T follicular helper cell (primary cell): ENCODE measurements around the gene GORAB.

Source experiments
- DNase-seq: peaks from one replicate; pipeline ENCODE4 v3.0.0-alpha.2; 2020; ENCODE audit warnings: low read depth

GORAB gene

GRCh38 chr1:170590921-170591705 is 59.1 kb downstream of the GORAB start:
- no peak for DNase-seq

- no peak for DNase-seq
Observed at GRCh38 chr1:170592591-170593111, 60.7 kb downstream of the GORAB start.

DNA sequence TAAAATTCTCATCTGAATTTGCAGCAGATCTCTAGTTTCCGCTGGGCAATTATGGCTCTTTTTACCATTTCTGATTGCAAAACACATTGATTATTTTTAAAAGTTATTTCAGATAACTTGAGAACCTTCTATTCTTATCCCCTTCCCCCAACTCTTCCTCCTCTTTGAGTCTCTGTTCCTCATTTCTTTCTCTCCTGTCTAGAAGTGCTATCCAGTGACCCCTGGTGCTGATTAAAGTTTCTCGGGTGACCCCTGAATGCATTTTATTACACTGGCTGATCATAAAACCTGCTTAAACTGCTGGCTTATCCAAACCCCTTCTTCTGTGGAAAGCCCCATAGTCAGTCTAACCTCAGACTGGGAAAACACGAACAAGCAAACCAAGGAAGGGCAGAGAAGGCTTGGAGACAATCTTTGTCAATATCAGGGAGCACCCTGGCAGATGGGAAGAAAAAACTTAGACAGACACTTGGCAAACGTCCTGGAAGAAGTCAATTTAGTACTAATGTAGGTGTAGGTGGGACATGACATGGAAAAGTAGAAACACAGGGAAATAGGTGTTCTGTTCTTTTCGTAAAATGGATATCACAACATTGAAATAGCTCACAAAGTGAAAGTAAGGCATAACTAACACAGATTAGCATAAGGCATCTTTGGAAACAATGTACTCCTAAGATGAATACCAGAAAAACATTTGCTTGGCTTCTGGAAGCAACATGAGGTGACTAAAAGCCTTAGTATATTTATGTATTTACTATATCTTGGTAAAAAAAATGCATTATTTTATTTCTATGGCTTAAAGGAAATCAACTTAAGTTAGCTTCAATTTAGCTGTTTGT is 61.4 kb downstream of the GORAB start:
- DNase-seq, result no peak

DNA sequence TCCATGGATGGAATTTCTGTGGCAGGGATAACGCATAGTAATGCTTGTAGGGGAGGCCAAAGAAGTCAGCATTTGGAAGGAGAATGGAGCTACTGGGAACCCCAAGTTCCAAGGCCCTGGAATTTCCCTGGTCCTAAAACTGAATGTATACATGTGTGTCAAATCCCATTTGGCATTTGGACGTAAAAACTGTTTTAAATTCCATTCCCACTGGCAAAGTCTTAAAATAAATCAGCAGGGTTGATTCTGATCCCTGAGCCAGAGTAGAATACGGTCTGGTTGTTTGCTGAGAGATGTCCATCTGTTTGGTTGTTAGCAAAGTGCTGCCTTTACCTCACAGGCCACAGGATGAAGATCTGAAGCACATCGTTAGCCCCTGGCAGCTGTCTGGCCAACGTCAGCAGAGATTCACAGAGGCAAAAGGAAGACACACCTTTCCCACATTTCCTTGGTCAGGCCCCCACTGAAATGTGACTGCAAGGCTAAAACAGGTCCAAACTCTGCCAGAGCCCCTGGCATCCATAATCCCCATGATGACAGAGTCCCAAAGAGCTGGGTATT is 62.2 kb downstream of the GORAB start:
- no peak for DNase-seq

- no peak for DNase-seq
Observed at GRCh38 chr1:170596701-170597100, 64.7 kb downstream of the GORAB start.

DNA sequence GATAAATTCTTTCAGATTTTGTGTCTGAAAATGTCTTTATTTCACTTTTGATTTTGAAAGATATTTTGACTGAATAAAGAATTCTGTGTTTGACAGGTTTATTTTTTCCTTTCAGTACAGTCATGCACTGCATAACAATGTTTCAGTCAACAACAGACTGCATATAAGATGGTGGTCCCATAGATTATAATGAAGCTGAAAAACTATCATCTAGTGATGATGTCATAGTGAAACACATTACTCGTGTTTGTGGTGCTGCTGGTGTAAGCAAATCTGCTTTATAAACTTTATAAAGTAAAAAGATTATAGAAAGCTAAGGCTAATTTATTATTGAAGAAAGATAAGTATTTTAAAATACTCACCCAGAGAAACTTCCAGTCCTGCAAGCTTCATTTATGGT is 66.7 kb downstream of the GORAB start:
- DNase-seq, result no peak

GRCh38 chr1:170599033-170599432 is 67.1 kb downstream of the GORAB start:
- DNase-seq, result no peak

DNA sequence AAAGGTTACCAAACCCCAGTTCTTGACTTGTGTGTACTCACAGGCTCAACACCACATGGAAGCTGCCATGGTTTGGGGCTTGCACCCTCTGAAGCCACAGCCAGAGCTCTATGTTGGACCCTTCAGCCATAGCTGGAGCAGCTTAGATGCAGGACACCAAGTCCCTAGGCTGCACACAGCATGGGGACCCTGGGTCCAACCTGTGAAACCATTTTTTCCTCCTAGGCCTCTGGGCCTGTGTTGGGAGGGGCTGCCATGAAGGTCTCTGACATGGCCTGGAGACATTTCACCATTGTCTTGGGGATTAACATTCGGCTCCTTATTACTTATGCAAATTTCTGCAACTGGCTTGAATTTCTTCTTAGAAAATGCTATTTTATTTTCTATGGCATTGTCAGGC is 69.9 kb downstream of the GORAB start:
- DNase-seq, result no peak
